Measurements from ENCODE around the gene AGXT.

AGXT gene

DNA sequence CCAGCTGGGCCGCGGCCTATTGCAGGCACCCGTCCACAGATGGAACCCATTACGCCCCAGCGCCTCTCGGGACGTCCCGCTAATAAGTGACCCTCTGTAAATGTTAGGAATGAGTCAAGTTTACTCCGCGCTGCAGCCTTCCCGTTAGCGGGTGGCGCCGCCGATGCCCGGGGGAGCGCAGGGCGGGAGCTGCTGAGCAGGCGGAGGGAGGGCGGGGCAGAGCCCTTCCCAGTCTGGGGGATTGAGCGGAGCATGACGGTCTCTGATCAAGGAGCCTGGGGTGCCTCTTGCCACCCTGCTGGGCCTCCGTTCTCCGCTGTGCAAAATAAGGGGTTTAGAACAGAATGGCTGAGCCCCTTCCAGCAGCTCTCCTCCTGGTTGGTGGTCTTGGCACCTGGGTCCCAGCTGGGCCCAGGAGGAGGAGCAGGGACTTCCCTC lies 48.0 kb downstream of the AGXT start:
- DNase-seq, result no peak

DNA sequence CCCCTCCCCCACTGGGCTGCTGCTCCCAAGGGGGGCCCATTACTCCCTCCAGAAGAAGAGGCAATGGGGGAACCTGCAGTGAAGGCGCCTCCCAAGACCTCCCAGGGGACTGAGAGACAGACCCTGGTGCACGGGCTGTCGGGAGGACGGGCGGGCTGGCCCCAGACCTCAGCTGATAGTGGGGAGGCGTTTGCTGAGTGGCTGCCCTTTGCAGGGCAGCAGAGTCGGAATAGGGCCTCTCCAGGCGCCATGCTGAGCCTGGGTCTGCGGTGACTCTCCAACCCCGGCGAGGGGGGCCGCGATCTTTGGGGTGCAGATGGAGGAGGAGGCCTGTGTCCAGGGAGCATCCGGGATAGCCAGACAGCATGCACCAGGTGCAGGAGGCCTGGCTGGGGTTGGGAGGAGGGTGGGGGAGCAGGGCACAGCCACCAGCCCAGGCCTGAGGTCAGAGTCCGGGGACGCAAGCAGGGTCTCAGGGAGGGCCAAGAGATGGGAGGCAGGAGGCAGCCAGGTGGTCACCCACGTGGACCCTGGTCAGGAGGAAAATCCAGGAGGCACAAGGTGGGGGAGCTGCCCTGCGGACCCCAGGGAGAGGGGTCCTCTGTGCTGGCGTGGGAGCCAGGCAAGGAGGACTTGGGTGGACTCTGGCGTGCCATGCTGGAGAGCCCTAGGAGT lies 48.5 kb downstream of the AGXT start:
- no peak for DNase-seq

DNA sequence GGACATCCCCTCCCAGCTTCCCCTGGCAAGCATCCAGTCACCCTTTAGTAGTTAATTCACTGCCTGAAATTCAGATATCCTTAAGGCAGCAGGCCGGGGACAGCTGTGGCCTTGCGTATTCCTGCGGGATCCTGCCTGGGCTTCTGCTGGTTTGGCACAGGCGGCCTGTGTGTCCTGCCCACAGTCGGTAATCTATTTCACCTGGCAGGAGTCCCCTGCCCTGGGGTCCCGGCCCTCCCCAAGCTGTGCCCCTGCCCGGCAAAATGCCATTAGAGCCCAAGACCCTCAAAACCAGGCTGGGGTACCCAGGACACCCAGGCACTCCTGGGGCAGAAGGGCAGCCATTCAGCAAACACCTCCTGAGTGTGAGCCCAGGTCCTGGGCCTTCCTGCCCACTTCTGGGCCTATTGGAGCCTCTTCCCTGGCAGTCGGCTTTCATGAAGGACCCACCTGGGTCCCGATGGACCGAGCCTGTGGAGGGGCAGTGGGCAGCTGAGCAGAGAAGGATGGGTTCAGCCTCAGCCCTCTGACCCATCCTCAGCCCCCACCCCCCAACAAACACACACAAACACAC lies 49.1 kb downstream of the AGXT start:
- no peak for DNase-seq

DNA sequence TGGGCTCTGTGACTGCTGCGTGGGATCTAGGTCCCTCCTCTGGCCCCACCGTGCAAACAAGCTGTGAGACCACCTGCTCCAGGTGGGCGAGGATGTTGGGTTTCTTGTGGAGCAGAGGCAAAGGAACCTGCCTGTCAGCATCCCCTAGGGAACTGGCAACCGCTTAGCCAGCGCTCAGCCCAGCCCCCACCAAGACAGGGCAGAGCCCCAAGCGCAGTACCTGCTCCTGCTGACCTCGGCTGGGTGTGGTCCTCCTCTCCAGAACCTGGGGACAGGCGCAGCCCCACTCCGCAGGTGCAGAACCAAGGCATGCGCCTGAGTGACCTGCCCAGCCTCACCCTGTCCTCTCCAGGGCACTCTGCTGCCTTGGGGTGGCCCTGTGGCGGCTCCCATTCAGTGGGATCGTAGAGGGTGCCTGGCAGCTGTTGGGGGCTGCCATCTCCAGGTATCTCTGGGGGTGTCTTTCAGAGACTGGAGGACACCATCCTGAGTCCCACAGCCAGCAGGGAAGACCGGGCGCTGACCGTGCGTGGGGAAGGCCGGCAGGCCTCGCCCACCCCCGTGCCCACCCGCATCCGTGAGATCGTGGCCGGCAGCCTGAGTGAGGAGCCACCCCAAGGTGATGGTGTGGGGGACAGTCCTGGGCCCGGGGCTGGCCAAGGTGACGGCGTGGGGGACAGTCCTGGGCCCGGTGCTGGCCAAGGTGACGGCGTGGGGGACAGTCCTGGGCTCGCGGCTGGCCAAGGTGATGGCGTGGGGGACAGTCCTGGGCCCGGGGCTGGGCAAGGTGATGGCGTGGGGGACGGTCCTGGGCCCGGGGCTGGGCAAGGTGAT lies 49.9 kb downstream of the AGXT start:
- no peak for DNase-seq

DNA sequence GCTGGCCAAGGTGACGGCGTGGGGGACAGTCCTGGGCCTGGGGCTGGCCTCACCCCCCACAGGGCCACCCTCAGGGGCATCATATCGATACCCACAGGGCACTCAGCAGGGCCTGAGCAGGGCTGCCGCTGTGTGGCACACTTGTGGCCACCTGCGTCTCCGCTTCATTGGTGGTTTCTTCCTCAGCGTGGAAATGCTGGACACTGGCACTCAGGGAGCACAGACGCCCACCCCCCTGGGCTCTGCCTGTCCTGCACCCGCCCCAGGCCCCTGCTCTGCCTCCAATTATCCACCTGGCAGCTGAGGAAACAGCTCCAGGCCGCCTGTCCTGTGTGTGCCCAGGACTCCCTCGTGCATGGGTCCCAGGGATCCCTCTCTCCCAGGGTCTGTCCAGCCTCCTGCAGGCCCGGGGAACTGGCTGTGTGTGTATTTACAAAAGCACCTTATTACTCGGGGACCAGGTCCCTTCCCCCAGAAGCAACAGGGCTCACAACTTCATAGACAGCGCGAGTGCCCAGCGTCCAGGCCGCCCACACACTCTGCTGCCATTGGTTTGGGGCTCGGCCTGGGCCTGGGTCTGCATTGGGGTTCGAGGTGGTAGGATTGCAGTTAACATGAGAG lies 50.6 kb downstream of the AGXT start:
- no peak for DNase-seq

DNA sequence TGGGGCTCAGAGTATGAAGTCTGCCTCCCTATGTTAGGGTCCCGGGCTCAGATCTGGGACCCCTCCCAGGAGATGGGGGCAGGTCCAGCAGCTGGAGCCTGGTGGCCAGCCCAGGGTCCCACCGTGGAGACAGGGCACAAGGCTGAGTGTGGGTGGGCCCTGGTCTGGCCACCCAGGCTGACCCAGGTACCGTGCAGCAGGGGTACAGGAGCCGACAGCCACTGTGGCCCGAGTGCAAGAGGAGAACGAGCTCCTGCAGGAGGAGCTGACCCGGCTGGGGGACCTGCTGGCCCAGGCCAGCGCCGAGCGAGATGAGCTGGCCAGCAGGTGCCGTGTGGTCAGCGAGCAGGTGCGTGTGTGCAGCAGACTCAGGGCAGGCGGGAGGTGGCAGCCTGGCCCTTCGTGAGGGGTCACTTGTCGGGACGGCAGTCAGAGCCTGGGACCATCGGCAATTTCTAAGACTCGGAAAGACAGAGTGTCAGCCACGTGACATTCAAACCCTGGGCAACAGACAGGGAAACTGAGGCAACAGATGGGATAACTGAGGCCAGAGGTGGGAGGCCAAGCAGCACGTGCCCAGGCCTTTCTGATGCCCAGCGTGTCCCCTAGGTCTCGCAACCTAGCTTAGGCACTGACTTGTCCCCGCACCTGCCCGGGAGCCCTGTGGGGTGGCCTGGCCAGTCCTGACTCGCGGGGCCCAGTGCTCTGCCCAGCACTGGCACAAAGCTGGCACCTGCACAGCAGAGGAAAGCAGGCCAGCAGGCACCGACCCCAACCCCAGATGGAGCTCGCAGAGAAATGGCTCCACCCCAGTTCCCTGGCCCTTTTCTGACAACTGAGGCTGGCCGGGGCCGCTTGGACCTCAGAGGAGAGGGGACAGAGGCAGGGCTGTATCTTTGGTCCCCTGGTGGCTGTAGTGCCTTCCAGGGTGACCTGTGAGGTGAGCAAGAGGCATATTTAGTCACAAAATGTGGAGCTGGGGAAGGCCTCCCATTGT lies 51.5 kb downstream of the AGXT start:
- DNase-seq, result no peak

DNA sequence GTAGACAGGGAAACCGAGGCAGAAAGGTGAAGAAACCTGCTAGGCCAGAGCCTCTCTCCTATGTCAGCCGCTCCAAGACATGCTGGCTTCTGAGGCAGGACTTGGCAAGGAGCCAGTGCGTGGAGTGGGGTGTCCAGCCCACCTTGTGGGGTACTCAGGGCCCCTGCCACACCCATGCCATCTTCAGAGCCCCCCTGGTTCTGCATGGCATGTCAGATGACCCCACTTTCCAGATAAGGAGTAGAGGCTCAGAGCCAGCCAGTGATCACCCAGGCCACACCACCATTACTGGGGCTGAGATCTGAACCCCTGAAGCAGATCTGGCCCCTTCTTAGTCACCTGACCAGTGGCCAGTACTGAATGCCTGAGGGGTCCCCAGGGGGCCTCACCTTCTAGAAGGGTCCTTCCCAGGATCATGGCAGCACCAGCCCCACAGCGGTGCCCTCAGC lies 52.2 kb downstream of the AGXT start:
- no peak for DNase-seq

DNA sequence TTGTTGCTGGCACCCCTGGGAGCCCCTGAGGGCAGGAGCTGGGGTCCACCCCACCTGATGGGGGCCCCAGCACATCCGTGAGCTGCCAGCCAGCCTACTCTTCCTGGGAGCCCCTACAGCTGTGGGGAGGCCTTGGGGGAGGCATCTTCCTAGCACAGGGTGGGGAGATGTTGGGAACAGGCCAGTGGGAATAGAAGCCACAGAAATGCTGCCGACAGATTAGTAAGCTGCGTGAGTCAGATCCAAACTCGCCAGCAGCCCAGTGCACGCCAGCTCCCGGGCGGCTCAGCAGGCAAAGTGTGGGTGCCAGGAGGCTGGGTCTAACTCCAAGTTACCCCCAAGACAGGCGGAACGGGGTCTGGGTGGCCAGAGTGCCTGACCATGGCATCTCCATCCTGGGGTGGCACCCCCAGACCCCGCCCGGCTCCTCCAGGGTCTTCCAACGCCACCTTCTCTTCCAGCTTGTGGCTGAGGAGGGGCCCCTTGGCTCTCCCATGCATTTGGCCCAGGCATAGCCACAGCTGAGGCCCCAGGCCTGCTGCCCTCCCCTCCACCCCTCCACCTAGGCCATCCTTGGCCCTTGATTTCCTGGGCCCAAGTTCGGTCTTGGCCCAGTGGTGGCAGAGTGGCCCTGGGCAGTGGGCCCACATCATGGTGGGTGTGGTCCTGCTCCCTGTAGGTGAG lies 52.8 kb downstream of the AGXT start:
- DNase-seq, result no peak

DNA sequence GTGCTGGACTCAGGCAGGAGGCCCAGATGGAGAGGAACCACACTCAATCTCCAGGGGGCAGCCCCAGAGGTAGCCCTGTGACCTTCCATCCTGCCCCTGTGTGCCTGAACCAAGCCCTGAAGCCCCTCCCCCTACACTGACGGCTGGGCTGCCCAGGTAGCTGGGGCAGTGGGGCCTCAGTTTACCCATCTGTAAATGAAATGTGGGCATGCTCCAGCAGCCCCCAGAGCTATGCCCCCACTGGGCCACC lies 53.3 kb downstream of the AGXT start:
- no peak for DNase-seq

DNA sequence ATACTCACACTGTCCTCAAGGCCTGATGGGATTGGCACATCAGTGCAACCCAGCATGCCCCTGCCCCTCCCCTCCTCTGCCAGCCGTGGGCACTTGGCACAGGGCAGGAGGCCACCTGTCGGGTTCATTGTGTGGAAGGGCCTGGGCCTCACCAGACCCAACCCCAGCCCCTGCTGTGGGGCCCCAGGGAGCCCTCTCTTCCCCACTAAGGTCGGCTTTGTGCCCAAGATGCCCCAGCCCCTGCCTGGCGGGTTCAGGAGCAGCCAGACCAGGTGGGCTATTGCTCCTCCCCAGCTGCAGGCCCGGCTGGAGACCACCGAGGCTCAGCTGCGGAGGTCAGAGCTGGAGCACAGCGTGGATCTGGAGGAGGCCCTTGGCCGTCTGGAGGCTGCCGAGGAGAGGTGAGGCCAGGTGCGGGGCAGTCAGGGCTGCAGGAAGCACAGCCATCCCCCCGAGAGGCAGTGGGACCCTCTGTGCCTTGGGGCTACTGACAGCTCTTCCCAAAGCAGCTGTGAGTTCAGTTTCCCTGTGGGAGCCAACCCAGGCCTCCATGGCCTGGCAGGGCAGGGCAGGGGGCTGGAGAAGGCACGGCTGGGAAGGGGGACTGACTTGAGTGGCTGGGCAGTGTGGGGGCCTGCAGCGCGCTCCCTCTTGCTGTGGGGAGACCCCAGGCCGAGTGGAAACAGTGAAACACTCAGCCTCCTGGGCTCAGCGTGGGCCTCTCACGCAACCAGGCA lies 53.8 kb downstream of the AGXT start:
- DNase-seq, result no peak

DNA sequence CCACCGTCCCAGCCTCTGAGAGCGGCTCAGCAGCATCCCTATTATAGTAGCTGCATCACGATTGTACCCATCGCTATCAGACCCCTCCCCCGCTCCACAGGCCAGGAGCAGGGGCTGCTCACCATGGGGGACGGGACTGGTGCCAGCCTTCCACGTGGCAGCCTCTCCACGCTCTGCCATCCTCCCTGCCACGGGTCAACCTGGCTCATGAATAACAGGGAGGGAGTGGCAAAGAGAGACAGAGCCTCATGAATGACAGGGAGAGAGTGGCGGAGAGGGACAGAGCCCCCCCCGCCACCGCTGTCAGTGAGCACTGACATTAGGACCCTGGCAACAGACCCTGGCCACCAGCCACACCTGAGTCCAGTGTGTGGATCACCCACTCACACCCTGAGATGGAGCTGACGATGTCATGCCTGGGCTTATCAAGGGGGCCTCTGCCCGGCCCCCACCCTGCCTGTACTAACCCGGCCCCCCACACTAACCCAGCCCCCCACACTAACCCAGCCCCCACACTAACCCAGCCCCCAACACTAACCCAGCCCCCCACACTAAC lies 54.4 kb downstream of the AGXT start:
- no peak for DNase-seq

DNA sequence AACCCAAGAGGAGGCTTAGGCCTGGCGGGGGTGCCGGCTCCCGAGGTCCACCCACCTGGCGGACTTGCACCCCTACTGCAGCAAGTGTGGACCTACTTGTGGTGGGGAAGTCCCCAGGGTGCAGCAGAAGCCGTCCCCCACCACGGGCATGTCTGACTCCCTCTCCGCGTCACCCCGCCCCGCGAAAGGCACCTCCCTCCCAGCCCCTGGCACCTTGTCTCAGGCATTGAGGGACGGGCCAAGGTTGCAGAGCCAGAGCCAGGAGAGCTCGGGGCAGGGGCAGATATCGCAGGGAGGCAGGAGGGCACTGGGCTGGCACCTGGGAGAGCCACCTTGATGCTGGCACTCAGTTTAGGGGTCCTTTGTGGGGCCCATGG lies 56.6 kb downstream of the AGXT start:
- no peak for DNase-seq

DNA sequence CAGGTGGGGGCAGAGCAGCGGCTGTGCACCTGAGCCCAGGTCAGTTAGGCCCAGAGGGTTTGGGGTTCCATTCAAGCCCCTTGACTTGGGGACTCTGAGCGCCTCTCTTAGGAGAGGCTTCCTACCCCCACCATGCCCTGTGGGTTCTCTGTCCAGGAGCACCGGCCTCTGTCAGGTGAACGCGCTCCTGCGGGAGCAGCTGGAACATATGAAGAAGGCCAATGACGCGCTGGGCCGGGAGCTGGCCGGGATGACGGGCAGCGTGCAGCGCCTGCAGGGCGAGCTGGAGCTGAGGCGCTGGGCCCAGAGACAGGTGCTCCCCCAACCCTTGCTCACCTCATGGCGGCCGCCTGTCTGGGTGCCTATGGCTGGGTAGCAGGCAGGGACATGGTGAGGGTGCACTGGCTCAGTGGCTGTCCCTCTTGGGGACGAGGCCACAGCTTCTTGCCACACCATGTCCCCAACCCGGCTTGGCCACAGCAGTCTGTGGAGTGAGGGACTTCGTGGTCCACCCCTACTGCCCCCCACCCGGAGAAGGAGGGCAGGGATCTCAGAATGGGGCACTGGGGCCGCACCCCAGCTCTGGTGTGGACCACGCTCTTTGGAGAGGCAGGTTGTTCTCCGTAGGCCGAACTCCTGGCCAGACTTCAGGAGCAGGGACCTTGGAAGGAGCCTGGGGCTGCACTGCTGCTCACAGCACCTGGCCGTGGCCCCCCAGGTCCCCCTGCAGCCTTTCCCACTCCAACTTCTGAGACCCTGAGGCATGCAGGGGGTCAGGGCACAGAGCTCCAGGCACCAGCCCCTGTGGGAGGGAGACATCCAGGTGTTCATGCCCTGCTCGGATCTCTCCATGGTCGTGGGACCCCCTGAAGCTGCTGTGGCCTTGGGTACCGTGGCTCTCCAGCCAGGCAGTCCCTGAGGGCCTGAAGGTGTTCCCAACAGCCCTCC lies 57.2 kb downstream of the AGXT start:
- DNase-seq, result no peak

DNA sequence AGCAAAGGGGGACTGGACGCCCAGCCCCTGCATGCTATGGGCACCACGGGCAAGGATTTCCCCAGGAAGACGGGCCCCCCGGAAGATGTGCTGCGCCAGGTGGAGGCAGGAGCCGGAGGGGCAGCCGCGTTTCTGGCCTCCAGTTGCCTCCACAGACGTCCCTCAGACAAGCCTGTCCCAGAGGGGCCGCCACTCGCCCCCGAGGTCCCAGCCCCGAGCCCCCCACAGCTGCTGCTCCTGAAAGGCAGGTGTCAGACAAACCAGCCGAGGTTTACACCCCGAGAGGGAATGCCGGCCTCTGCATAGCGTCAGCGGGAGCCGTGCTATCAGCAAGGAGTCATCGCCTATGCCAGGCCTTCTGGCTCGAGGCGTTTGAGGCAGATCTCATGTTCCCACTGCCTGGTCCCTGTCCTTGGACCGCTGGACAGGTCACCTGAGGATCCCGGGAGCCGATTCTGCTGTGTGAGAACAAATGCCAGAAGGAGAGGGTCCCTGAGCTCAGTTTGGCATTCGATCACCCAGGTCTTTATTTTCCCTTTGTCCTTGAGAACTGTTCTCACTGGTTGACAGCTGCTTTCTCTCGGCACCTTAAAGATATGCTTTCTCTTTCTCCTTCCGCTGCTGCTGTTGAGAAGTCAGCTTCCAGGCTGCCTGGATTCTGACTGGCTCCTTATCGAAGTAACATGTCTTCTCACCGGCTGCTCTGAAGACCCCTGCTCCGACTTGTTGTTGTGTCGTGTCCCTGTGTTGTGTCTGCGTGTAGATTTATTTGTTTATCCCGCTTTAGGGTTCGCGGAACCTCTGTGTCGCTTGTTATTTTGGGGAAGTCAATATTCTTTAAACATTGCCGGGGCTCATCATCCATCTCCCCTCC lies 58.1 kb downstream of the AGXT start:
- DNase-seq, result no peak

DNA sequence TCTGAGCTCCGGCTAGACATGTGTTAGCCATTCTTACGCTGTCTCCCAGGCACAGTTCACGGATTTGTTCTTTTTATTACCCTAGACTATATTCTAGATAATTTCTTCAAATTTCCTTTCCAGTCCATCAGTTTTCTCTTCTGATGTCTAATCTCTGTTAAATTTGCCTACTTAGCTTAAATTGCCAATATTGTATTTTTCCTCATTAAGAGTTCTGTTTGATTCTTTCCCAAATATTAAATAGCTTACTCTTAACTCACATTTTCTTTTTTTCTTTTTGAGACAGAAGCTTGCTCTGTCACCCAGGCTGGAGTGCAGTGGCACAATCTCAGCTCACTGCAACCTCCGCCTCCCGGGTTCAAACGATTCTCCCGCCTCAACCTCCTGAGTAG lies 58.8 kb downstream of the AGXT start:
- no peak for DNase-seq

DNA sequence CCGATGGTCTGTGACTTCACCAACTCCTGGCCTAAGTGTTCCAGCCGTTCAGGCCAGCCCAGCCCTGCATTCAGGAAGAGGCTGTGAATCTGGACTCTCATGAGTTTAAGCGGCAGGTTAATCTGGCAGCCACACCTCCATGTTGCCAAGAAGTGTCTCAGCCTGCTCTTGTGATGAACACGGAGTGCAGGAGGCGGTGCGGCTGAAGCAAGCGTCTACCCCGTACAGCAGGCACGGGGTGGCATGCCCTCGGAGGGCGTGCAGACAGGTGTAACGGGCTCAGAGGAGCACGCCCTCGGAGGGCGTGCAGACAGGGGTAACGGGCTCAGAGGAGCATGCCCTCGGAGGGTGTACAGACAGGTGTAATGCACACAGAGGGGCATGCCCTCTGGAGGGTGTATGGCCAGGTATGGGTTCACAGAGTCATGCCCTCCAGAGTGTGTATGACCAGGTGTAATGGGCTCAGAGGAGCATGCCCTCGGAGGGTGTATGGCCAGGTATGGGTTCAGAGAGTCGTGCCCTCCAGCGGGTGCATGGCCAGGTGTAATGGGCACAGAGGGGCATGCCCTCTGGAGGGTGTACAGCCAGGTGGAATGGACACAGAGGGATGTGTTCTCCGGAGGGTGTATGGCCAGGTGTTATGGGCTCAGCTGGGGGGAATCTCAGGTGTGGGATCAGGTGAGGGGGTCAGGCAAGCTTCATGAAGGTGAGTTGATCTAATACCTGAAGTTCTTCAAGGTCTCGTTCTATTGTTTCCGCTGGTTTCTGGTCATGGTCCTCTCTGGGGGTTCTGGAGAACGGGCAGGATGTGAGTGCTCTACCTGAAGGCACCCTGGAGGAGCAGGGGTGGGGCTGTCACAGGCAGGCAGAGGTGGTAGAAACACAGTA lies 60.1 kb downstream of the AGXT start:
- DNase-seq, result no peak

DNA sequence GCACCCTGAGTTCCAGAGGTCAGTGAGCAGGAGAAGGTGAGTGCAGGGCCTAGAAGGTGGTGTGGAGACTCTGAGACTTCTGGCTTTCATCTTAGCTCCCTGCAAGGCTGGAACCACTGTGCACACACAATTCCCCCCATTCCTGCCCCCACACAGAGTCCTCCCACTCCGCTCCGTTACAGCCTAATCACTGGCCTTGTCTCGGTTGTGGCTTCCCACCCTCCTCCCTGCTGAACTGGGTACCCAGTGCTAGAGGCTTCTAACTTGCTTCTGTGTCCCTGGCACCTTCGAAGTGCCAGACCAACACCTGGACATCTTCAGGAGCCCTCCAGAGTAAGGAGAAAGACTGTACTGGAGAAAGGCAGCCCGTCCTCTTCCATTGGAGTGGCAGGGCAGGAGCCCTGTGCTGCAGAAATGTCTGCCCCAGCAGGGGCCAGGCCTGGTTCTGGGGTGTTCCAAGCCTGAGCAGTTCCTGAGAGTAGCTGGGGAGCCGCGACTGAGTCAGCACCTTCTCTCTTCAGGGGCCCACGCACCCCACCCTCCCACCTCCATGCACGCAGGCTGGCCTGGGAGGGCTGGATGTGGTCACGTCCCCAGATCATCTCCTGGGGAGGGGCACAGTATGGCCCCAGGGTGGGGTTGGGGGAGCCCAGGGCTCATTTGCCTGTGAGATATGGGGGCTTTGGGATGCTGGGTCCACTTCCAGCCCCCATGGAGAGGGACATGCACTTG lies 60.9 kb downstream of the AGXT start:
- no peak for DNase-seq

Measured in T-helper 9 cell (primary cell).